Activated gamma-delta T cell treated with Interleukin-2 at 50 U/mL for 16 hours (primary cell): ENCODE results near the gene CSRP1.
"Not testable (repeated sequence)": the region's sequence is repeated elsewhere in the genome, so short reads cannot be mapped to it uniquely, and the experiment has no call there.

Experiments
- DNase-seq: peaks from one replicate; pipeline ENCODE4 v3.0.0-alpha.2; 2020

CSRP1 gene

GRCh38 chr1:201506557-201507359, at the start of gene CSRP1:
Gene CSRP1, minus strand, starts transcription at chr1:201507123. Its CDS starts 10,820 bp downstream, at chr1:201496303.
- peak; percentile 69 for DNase-seq

GRCh38 chr1:201555593-201555945, 48.6 kb upstream of the CSRP1 start:
- DNase-seq, result no peak

GRCh38 chr1:201554789-201555592, 48.1 kb upstream of the CSRP1 start:
- DNase-seq, result no peak

DNA sequence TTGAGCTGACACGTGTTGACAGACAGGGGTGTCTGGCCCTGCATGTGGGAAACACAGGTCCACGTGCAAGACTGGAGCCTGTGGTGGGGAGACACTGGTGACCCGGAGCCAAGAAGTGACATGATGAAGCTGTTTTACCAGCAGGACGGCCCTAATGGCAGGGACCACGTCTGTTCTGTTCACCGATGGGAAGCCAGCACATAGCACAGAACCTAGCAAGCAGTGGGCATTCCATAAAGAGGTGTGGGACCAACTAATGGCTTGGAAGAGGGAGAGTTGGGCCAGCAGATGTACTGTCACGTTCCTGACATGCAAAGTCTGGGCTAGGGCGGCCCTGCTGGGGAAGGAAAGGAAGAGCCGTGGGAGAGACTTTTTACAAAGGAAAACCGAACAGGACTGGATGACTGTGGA, 47.3 kb upstream of the CSRP1 start:
- no peak for DNase-seq

- DNase-seq, result no peak
Measured at GRCh38 chr1:201553496-201554189, 46.7 kb upstream of the CSRP1 start.

DNA sequence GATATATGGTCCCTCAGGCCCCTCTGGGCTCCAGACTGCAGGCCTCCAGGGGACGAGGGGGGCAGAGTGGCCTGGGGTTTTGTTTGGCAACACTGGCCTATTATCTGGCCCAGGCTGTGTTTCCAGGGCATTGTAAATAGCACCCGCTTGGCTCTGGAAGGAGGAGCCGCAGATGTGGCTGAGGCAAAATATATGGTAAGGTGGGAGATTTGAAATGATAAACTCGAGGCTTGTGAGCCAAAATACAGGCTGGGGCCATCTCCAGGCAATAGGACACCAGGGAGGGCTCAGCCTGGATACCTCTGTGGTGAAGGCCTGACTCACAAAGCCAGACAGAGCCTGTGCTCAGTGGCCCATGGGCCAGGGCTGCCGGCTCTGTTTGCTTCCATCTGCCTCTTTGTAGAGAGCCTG, 46.0 kb upstream of the CSRP1 start:
- no peak for DNase-seq

GRCh38 chr1:201551877-201552731, 45.2 kb upstream of the CSRP1 start:
- DNase-seq, result no peak

DNA sequence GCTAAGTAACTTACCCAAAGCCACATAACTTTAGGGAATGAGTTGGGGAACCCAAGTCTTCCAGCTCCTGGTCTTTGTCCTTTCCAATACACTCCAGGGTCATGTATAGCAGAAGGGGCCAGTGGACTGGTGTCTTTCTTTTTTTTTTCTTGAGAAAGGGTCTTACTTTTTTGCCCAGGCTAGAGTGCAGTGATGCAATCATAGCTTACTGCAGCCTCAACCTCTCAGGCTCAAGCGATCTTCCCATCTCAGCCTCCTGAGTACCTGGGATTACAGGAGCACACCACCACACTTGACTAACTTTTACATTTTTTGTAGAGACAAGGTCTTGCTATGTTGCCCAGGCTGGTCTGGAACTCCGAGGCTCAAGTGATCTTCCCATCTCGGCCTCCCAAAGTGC, 44.2 kb upstream of the CSRP1 start:
- no peak for DNase-seq

- DNase-seq, result not testable (repeated sequence)
Measured at GRCh38 chr1:201549522-201549921, 42.6 kb upstream of the CSRP1 start.

- no peak for DNase-seq
Measured at GRCh38 chr1:201545851-201546492, 39.0 kb upstream of the CSRP1 start.

DNA sequence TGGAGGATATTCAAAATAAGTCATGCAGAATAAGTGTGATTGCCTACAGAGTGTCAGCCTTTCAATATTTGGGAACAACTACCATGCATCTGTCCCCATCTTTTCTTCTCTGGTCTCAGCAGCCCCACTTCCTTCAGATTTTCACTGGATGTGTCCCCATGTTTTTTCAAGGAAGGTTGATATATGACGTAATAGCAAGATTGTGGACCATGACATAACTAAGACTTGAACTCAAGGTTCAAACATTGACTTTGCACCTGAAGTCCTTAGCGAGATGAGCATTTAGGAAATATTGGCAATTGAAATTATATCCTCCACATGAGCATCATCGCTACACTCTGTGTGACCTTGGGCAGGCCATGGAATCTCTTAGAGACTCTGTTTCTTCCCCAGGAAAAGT, 37.8 kb upstream of the CSRP1 start:
- DNase-seq, result no peak

GRCh38 chr1:201543871-201544642, 37.1 kb upstream of the CSRP1 start:
- DNase-seq, result no peak

- no peak for DNase-seq
Measured at GRCh38 chr1:201542309-201543035, 35.5 kb upstream of the CSRP1 start.

DNA sequence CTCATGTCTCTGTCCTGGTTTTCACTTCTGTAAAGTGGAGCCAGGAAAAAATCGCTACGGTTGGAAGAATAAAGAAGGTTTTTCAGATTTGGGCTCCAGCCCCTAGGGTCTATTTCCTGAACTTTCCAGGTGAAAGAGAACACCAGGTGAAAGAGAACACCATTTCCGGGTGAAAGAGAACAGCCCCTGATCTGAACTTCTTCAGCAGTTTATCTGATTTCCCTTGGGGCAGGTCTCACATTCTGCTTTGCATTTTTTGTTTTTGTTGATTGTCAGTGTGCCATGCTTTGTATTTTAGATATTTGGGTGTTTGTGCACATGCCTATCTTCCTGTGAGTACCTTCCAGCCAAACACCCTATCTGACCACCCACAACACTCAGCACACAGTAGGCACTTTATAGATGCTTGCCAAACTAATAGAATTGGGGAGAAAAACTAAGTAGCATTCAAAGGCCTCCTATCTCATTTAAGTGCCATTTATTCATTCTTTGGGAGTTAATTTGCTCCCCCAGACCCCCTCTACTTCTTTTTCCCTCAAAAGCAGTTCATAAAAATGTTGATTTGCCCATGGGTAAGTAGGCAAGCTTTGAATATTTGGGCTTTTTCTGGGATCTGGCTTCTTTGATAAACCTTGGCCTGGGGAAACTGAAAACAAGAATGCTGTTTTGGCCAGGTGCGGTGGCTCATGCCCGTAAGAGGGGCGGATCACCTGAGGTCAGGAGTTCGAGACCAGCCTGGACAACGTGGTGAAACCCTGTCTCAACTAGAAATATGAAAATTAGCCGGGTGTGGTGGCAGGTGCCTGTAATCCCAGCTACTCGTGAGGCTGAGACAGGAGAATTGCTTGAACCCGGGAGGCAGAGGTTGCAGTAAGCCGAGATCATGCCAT, 34.2 kb upstream of the CSRP1 start:
- no peak for DNase-seq

DNA sequence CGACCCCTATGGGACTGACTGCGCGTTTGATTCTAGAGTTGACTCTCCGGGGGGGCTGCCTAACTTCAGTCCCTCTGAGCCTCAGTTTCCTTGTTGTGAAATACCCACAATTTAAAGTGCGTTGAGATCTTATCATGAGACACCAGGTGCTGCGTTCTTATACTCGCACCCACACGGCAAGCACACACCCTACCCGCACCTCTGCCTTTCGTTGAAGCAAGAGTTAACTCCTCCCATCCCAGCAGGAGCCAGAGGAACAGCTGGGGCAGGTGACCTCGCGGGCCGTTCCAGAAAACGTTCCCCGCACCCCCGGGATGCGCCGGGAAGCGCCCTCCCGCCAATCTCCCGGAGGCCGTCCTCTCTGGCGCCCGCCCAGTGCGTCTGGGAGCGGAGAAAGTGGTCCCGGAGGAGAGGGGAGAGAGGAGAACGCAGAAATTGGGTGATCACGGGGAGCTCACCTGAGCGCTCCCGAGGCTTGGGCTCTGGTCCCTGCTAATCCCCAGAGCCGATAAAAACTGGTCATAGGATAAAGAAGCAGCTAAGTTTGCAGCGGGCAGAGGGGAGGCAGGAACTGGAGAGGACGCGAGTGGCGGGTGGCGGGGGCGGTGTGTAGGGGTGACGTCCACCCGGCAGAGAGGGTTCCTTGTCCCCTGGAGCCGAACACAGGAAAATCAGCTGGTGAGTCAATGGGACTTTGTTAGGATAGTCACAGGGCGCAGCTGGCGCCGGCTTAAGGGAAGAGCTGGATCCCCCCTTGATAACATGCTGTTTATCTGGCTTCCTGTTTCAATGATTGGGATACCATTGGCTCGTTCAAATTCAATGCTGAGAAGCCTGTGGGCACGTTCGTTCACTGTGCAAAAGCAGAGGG, 32.9 kb upstream of the CSRP1 start:
- no peak for DNase-seq

DNA sequence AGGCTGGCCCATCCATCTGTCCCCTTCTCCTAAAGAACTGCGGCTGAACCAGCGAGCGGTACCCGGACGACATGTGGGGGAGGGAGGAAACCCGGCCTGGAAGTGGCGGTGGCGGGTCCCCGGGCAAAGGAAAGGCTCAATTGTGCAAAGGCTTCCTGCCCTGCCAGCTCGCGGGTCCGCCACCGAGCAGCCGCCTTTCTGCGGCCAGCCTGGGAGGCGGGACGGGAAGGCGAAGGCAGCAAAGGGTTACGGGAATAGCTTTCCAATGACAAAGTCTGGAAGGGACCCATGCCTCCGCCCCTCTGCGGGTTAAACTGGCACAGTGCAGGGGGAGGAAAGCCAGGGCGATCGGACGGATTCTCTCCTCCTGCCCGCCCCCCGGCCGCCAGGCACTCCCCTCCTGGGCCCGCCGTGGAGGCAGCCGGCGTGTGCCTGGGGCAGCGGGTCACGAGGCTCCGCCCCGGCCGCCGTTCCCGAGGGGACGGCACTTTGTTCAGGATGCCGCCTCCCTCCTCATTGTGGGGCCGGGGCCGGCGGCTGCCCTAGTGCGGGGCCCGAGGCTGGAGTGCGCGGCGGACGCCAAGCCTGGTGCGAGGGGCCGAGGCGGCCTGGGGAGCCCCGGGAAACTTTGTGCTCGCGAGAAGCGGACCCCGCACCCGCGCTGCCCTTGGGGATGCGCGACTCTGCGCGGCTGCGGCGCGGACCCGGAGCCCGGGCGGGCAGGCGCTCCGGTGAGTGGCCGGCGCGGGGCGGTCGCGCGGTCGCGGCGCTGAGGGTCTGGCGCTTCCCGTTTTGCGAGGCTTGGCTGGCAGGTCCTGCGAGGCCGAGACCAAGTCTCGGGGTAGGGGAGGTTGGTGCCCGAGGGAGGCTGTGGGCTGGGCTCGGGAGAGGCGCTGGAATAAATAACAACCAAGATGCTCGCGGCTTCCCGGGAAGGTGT, 32.0 kb upstream of the CSRP1 start, which contains the start of gene NAV1:
Gene NAV1, plus strand, starts transcription at position 516 of the 940 bp plus-strand sequence. CDS start 83,758 bp downstream, outside the sequence.
- DNase-seq, result no peak
